ENCODE data around the gene CDH16.

DNA sequence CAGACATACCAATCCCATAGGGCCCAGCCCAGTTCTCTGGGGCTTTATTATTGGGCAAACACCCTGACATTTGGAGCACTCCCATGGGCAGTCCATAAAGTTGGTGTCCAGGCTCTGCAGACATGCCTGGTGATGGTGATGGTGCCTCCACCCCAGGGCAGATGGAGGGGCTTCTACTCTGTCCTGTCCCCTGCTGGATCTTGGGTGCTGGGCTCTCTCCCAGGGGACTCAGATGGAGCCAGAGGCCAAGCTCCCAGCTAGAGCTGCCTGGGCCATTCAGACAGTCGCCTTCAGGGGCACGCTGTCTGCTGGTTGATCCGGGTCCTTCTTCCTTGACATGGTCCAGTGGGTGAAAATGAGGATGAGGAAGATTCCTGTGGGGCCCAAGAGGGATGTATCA is 10.6 kb downstream of the CDH16 start:
- TF ChIP-seq, protein P1, sequence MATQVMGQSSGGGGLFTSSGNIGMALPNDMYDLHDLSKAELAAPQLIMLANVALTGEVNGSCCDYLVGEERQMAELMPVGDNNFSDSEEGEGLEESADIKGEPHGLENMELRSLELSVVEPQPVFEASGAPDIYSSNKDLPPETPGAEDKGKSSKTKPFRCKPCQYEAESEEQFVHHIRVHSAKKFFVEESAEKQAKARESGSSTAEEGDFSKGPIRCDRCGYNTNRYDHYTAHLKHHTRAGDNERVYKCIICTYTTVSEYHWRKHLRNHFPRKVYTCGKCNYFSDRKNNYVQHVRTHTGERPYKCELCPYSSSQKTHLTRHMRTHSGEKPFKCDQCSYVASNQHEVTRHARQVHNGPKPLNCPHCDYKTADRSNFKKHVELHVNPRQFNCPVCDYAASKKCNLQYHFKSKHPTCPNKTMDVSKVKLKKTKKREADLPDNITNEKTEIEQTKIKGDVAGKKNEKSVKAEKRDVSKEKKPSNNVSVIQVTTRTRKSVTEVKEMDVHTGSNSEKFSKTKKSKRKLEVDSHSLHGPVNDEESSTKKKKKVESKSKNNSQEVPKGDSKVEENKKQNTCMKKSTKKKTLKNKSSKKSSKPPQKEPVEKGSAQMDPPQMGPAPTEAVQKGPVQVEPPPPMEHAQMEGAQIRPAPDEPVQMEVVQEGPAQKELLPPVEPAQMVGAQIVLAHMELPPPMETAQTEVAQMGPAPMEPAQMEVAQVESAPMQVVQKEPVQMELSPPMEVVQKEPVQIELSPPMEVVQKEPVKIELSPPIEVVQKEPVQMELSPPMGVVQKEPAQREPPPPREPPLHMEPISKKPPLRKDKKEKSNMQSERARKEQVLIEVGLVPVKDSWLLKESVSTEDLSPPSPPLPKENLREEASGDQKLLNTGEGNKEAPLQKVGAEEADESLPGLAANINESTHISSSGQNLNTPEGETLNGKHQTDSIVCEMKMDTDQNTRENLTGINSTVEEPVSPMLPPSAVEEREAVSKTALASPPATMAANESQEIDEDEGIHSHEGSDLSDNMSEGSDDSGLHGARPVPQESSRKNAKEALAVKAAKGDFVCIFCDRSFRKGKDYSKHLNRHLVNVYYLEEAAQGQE (IDR thresholded peaks at IDR 0.05; ENCODE audit: unreplicated experiment), result no peak
- TF ChIP-seq POLR2AphosphoS5 (IDR thresholded peaks at IDR 0.05; ENCODE audit: low read depth) (no peak), ZNF114 (CRISPR knock-in tag; IDR thresholded peaks at IDR 0.05) (no peak), CREB1 (CRISPR knock-in tag; IDR thresholded peaks at IDR 0.05; ENCODE audit: low read depth) (no peak), EZH2 (IDR thresholded peaks at IDR 0.05; ENCODE audit: low read depth, unreplicated experiment) (no peak), NANOG (IDR thresholded peaks at IDR 0.05; ENCODE audit: borderline replicate concordance) (no peak), EZH2phosphoT487 (IDR thresholded peaks at IDR 0.05; ENCODE audit: unreplicated experiment) (no peak), ZNF331 (CRISPR knock-in tag; IDR thresholded peaks at IDR 0.05; ENCODE audit: low read depth) (no peak), STAT1 (IDR thresholded peaks at IDR 0.05; ENCODE audit: unreplicated experiment) (no peak)
- TF ChIP-seq, protein P2, sequence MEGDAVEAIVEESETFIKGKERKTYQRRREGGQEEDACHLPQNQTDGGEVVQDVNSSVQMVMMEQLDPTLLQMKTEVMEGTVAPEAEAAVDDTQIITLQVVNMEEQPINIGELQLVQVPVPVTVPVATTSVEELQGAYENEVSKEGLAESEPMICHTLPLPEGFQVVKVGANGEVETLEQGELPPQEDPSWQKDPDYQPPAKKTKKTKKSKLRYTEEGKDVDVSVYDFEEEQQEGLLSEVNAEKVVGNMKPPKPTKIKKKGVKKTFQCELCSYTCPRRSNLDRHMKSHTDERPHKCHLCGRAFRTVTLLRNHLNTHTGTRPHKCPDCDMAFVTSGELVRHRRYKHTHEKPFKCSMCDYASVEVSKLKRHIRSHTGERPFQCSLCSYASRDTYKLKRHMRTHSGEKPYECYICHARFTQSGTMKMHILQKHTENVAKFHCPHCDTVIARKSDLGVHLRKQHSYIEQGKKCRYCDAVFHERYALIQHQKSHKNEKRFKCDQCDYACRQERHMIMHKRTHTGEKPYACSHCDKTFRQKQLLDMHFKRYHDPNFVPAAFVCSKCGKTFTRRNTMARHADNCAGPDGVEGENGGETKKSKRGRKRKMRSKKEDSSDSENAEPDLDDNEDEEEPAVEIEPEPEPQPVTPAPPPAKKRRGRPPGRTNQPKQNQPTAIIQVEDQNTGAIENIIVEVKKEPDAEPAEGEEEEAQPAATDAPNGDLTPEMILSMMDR (conservative IDR thresholded peaks at IDR 0.05; ENCODE audit: low read depth in 2 of 2), result no peak
- TF ChIP-seq, protein P3, sequence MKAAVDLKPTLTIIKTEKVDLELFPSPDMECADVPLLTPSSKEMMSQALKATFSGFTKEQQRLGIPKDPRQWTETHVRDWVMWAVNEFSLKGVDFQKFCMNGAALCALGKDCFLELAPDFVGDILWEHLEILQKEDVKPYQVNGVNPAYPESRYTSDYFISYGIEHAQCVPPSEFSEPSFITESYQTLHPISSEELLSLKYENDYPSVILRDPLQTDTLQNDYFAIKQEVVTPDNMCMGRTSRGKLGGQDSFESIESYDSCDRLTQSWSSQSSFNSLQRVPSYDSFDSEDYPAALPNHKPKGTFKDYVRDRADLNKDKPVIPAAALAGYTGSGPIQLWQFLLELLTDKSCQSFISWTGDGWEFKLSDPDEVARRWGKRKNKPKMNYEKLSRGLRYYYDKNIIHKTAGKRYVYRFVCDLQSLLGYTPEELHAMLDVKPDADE (IDR thresholded peaks at IDR 0.05), result no peak

Measured in GM23338 (cell line).